HUES6 (cell line): ENCODE measurements around the gene KCNH5.
"Not testable (repeated sequence)": the region's sequence is repeated elsewhere in the genome, so short reads cannot be mapped to it uniquely, and the experiment has no call there.

ENCODE experiments used
- H3K27ac ChIP-seq: 2 replicates; pipeline ENCODE4 v1.7.0; 2013; ENCODE audit warnings: low read depth, mild to moderate bottlenecking, low read length, inconsistent platforms
- H3K27me3 ChIP-seq: 2 replicates; pipeline ENCODE4 v1.6.1; 2013; ENCODE audit warnings: low read length; ENCODE audit not compliant: control insufficient read depth, insufficient read depth
- H3K36me3 ChIP-seq: 2 replicates; pipeline ENCODE4 v1.6.1; 2013; ENCODE audit warnings: low read length; ENCODE audit not compliant: control insufficient read depth, insufficient read depth
- H3K4me1 ChIP-seq: 2 replicates; pipeline ENCODE4 v1.6.1; 2013; ENCODE audit warnings: low read length; ENCODE audit not compliant: control insufficient read depth, insufficient read depth
- H3K4me3 ChIP-seq: 2 replicates; pipeline ENCODE4 v1.5.1; 2013; ENCODE audit warnings: low read depth, low read length
- H3K9ac ChIP-seq: one replicate; pipeline ENCODE4 v1.6.1; 2013; ENCODE audit warnings: mild to moderate bottlenecking, low read length
- H3K9me3 ChIP-seq: 2 replicates; pipeline ENCODE4 v1.6.1; 2013; ENCODE audit warnings: low read depth, low read length; ENCODE audit not compliant: control insufficient read depth, insufficient read depth

KCNH5 gene

DNA sequence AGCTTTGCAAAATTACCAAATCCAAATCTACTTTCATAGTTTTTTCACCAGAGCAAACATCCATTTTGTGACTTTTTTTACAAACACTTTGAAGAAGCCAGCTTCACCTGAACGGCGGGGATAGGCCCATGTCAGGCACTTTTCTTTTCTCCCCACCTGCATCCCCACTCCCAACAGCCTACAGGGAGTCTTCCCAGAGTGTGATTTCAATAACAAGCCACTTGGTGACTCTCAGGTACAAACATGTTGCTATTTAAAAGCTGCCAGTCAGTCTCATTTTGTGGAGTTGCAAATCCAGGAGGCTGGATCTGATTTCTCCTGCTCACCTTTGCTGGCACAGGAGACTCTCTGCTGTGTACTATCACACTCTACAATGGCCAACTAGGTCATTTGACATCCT lies 285.5 kb downstream of the KCNH5 start:
- peaks cover 13% of the 10 kb centered on the region; the same call in 1 of the 2 replicates for H3K9me3 ChIP-seq
- H3K4me3 ChIP-seq = no peak overlapping the region
- H3K9ac ChIP-seq = no peak overlapping the region
- no peaks in the 10 kb centered on the region for H3K36me3 ChIP-seq
- no peaks in the 10 kb centered on the region for H3K27me3 ChIP-seq
- peaks cover 2% of the 10 kb centered on the region; the same call in 1 of the 2 replicates for H3K4me1 ChIP-seq
- no peak overlapping the region for H3K27ac ChIP-seq

DNA sequence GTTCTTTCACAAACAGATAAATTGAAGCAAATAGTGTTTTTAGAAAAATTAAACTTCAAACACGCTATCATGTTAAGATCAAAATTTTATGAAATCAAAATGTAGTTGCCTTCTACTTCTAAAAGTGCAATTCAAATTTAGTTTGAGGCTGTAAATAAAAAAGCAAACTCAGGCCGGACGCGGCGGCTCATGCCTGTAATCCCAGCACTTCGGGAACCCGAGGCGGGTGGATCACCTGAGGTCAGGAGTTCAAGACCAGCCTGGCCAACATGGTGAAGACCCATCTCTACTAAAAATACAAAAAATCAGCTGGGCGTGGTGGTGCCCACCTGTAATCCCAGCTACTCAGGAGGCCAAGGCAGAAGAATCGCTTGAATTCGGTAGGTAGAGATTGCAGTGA lies 298.4 kb downstream of the KCNH5 start:
- not testable (repeated sequence) for H3K9me3 ChIP-seq, H3K4me3 ChIP-seq, H3K27me3 ChIP-seq, H3K27ac ChIP-seq, H3K36me3 ChIP-seq, H3K4me1 ChIP-seq, H3K9ac ChIP-seq

DNA sequence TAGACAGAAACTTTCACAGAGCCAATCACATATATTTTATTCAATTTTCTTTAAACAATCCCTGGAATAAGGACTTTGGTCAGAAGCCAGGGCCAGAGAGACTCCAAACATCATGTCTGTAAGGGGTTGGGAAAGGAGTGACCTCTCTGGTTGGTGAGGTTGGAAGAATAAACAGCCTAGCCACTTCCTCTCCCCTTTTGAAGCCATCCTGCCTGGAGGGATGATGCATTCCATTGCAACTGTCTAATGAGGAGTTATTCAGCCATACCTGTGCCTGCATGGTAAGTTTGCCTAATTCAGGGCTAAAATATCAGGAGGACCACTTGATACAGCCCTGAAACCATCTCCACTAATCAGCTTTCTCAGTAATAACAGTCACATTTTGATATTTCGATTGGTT lies 299.8 kb downstream of the KCNH5 start:
- Histone ChIP-seq H3K4me3 (no peak overlapping the region), H3K27ac (no peak overlapping the region), H3K4me1 (peaks cover 8% of the 10 kb centered on the region; the same call in 1 of the 2 replicates), H3K36me3 (no peaks in the 10 kb centered on the region), H3K27me3 (no peaks in the 10 kb centered on the region), H3K9ac (no peak overlapping the region), H3K9me3 (no peaks in the 10 kb centered on the region)

DNA sequence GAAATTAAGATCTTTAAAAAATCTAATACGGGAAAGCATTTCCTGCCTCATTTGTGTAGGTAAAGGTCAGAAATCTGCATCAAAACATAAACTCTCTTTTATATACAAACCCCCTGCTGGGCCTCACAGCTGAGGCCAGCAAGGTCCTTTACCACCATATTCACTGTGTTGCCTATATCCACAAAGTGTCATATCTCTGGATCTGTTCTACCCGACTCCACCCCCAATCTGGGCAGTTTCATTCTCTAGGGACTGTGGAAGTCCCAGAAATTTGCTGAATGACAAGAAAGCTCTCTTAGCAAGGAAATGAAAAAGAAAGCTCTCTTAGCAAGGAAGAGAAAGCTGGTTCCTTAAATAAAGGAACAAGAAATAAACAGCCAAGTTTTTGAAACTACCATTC lies 301.7 kb downstream of the KCNH5 start:
- Histone ChIP-seq H3K36me3 (no peaks in the 10 kb centered on the region), H3K9ac (no peak overlapping the region), H3K27ac (no peak overlapping the region), H3K27me3 (no peaks in the 10 kb centered on the region), H3K9me3 (no peaks in the 10 kb centered on the region; the same call in 1 of the 2 replicates), H3K4me3 (no peak overlapping the region), H3K4me1 (peaks cover 8% of the 10 kb centered on the region; the same call in 1 of the 2 replicates)

DNA sequence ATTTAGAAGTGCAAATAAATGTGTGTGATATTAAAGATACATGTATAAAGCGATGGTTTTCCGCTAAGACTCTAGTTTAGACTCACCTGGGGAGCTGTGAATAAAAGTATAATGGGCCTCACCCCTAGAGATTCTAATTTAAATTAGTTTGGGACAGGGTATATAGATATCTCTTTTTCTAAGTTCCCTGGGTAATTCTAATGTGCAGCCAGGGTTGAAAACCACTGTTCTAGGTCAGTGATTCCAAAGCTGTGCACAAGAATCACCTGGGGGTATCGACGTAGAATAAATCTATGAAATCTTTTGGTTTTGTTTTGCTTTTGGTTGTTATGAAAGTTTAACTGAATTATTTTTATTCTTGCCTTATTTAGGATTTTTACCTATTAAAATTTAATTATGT lies 302.1 kb downstream of the KCNH5 start:
- Histone ChIP-seq H3K9me3 (no peaks in the 10 kb centered on the region; the same call in 1 of the 2 replicates), H3K4me1 (peaks cover 8% of the 10 kb centered on the region; the same call in 1 of the 2 replicates), H3K36me3 (no peaks in the 10 kb centered on the region), H3K4me3 (no peak overlapping the region), H3K27me3 (no peaks in the 10 kb centered on the region), H3K9ac (no peak overlapping the region), H3K27ac (no peak overlapping the region)

GRCh38 chr14:62739647-62740046 lies 305.6 kb downstream of the KCNH5 start:
- no peak overlapping the region for H3K27ac ChIP-seq
- no peaks in the 10 kb centered on the region for H3K27me3 ChIP-seq
- peaks cover 23% of the 10 kb centered on the region for H3K9me3 ChIP-seq
- no peak overlapping the region for H3K4me3 ChIP-seq
- no peak overlapping the region for H3K9ac ChIP-seq
- peaks cover 8% of the 10 kb centered on the region; the same call in 1 of the 2 replicates for H3K4me1 ChIP-seq
- no peaks in the 10 kb centered on the region for H3K36me3 ChIP-seq

GRCh38 chr14:62736048-62737043 lies 308.9 kb downstream of the KCNH5 start:
- no peak overlapping the region for H3K9ac ChIP-seq
- no peak overlapping the region for H3K4me3 ChIP-seq
- peaks cover 23% of the 10 kb centered on the region for H3K9me3 ChIP-seq
- H3K27ac ChIP-seq = no peak overlapping the region
- no peaks in the 10 kb centered on the region for H3K4me1 ChIP-seq
- H3K27me3 ChIP-seq = no peaks in the 10 kb centered on the region
- H3K36me3 ChIP-seq = no peaks in the 10 kb centered on the region

GRCh38 chr14:62734831-62735230 lies 310.4 kb downstream of the KCNH5 start:
- Histone ChIP-seq H3K27me3 (no peaks in the 10 kb centered on the region), H3K9ac (no peak overlapping the region), H3K36me3 (no peaks in the 10 kb centered on the region)

GRCh38 chr14:62722406-62722805 lies 322.9 kb downstream of the KCNH5 start:
- H3K9me3 ChIP-seq = no peaks in the 10 kb centered on the region
- H3K9ac ChIP-seq = no peak overlapping the region
- no peak overlapping the region for H3K4me3 ChIP-seq
- H3K36me3 ChIP-seq = no peaks in the 10 kb centered on the region
- H3K27ac ChIP-seq = no peak overlapping the region
- no peaks in the 10 kb centered on the region for H3K27me3 ChIP-seq
- H3K4me1 ChIP-seq = no peaks in the 10 kb centered on the region

More at GRCh38 chr14:62734831-62735230, 310.4 kb downstream of the KCNH5 start:
- H3K27ac ChIP-seq = no peak overlapping the region
- H3K4me1 ChIP-seq = no peaks in the 10 kb centered on the region
- peaks cover 23% of the 10 kb centered on the region for H3K9me3 ChIP-seq
- H3K4me3 ChIP-seq = no peak overlapping the region

DNA sequence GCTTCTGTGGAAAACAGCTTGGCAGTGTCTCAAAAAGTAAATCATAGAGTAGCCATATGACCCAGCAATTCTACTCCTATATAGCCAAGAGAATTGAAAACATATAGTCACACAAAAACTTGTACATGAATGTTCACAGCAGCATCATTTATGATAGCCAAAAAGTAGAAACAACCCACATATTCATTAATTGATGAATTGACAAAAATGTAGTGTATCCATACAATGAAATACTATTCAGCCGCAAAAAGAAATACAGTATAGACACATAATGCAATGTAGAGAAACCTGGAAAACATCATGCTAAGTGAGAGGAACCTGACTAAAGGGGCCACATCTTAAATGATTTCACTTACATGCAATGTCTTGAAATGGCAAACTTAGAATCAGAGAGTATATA lies 326.6 kb downstream of the KCNH5 start:
- no peaks in the 10 kb centered on the region for H3K27me3 ChIP-seq
- H3K4me3 ChIP-seq = no peak overlapping the region
- H3K9ac ChIP-seq = no peak overlapping the region
- H3K4me1 ChIP-seq = no peaks in the 10 kb centered on the region
- H3K27ac ChIP-seq = no peak overlapping the region
- no peaks in the 10 kb centered on the region for H3K9me3 ChIP-seq
- H3K36me3 ChIP-seq = no peaks in the 10 kb centered on the region

DNA sequence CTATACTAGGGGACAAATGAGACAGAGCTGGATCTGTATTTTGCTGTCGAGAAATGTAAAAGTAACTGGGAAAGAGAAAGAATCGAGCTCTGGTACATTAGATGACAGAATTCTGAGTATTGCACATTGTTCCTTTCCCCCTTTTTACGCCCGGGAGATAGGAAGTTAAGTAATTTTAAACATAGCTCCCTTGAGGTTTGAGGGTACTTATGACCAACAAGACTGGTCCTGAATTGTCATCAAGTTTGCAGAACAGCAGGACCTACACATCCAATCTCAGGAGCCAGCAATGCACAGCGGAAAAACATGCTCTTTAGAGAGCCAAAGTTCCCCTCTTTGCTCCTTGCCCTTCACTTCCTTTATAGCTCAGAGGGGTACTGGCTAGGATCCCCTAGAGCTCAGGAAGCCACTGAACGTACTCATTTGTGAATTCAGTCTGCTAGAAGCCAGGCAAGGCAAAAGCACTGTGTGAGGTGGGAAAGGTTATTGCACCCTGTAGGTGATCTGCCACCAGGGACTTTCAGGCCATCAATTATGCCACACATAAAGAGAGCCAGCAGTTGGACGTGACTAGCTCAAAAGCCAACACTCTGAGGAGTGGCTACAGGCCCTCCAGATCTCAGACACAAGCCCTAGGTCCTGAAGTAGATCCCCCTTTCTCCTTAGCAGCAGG lies 333.8 kb downstream of the KCNH5 start:
- no peaks in the 10 kb centered on the region for H3K4me1 ChIP-seq
- H3K9ac ChIP-seq = no peak overlapping the region
- no peaks in the 10 kb centered on the region for H3K9me3 ChIP-seq
- no peak overlapping the region for H3K4me3 ChIP-seq
- H3K27me3 ChIP-seq = no peaks in the 10 kb centered on the region
- H3K36me3 ChIP-seq = no peaks in the 10 kb centered on the region
- H3K27ac ChIP-seq = no peak overlapping the region
